ENCODE measurements around the gene JAML. TPM values are rescaled to one million over a fixed set of nuclear protein-coding genes. Genes with fewer than 3 reads are reported as not detected.

The JAML gene
- total and polyA plus RNA-seq, 2 of the 8 experiments (the other 6 are each of a cell fraction or from before 2014, with no cell fraction given): 0.12 to 0.58 TPM

GRCh38 chr11:118231461-118231860 is 6.7 kb upstream of the JAML start (continued):
- TF ChIP-seq RBBP5 (IDR thresholded peaks at IDR 0.05; ENCODE audit: borderline replicate concordance, low read depth, low read length) (no peak), SP2 (IDR thresholded peaks at IDR 0.05; ENCODE audit: low read length) (no peak), JUND (IDR thresholded peaks at IDR 0.05; ENCODE audit: low read length) (no peak)

Measured in H1 (cell line).